ENCODE measurements around the gene NCOA1. TPM values are rescaled to one million over a fixed set of nuclear protein-coding genes. Genes with fewer than 3 reads are reported as not detected.

Gene NCOA1
- polyA plus RNA-seq, 3 donors = 7.3 to 30.2 (median 10.2) TPM

- DNase-seq = no peak
- intact Hi-C loops (cut with micrococcal nuclease) = no loop called here
- no peak overlapping the region for H3K4me3 Mint-ChIP-seq
- Histone ChIP-seq H3K27ac (ENCODE audit: low read depth in 1 of 2, low read length in 2 of 2) (no peak overlapping the region), H3K79me2 (ENCODE audit: insufficient read depth, low read length) (no peaks in the 10 kb centered on the region), H3K9ac (ENCODE audit: insufficient read depth, low read length, poor library complexity, severe bottlenecking) (no peak overlapping the region), H4K20me1 (ENCODE audit: insufficient read depth, low read length) (peaks cover 29% of the 10 kb centered on the region), H3K36me3 (replicated peaks in 1 of 2; ENCODE audit: control insufficient read depth in 1 of 2, insufficient read depth in 2 of 2, low read length in 2 of 2) (peaks cover 18 to 40% of the 10 kb centered on the region in 2 donors), H3K4me1 (ENCODE audit: control insufficient read depth in 1 of 2, insufficient read depth in 2 of 2, low read length in 2 of 2) (peaks cover 5 to 9% of the 10 kb centered on the region in 2 donors), H3K27me3 (ENCODE audit: control insufficient read depth in 2 of 2, insufficient read depth in 2 of 2, low read length in 2 of 2) (no peaks in the 10 kb centered on the region), H3K9me3 (replicated peaks in 1 of 2; ENCODE audit: control insufficient read depth in 1 of 2, insufficient read depth in 1 of 2, low read length in 2 of 2) (peaks cover 0 to 10% of the 10 kb centered on the region in 2 donors), H3K4me3 (replicated peaks in 1 of 3; ENCODE audit: low read depth in 2 of 3, low read length in 3 of 3) (no peak overlapping the region), H3K4me2 (replicated peaks; ENCODE audit: extremely low read depth, low read length, poor library complexity, severe bottlenecking) (no peak overlapping the region), H2AFZ (ENCODE audit: insufficient read depth, low read depth, low read length, poor library complexity, severe bottlenecking) (no peak overlapping the region)
- peaks cover 2 to 11% (median 7%) of the 10 kb centered on the region in 7 donors for H3K9me3 Mint-ChIP-seq
- H3K4me1 Mint-ChIP-seq = peaks cover 13% of the 10 kb centered on the region
- H3K36me3 Mint-ChIP-seq = peaks cover 57 to 62% of the 10 kb centered on the region in 2 donors
- H3K27me3 Mint-ChIP-seq (ENCODE audit: low read depth in 3 of 3) = no peaks in the 10 kb centered on the region
- no peak overlapping the region for H3K27ac Mint-ChIP-seq
- no peak for TF ChIP-seq CTCF (IDR thresholded peaks at IDR 0.05)
These were observed 200.8 kb downstream of the NCOA1 start for GRCh38 chr2:24691806-24692205.

GRCh38 chr2:24697792-24698191, 206.7 kb downstream of the NCOA1 start:
- no peak for DNase-seq
- WGBS (ENCODE audit: insufficient coverage) = no CpG with 5 or more reads among the region's 4 CpGs

More at GRCh38 chr2:24697792-24698191, 206.7 kb downstream of the NCOA1 start:
- no peaks in the 10 kb centered on the region for H3K27me3 ChIP-seq (ENCODE audit: control insufficient read depth in 2 of 2, insufficient read depth in 2 of 2, low read length in 2 of 2)
- no peaks in the 10 kb centered on the region for H3K27me3 Mint-ChIP-seq (ENCODE audit: low read depth in 3 of 3)
- no peak overlapping the region for H3K4me3 Mint-ChIP-seq
- intact Hi-C loops (cut with micrococcal nuclease) = no loop called here
- no peaks in the 10 kb centered on the region for H3K79me2 ChIP-seq (ENCODE audit: insufficient read depth, low read length)
- H3K4me3 ChIP-seq (replicated peaks in 1 of 3; ENCODE audit: low read depth in 2 of 3, low read length in 3 of 3) = no peak overlapping the region
- H3K27ac ChIP-seq (ENCODE audit: low read depth in 1 of 2, low read length in 2 of 2) = no peak overlapping the region
- TF ChIP-seq CTCF (IDR thresholded peaks at IDR 0.05) = no peak
- peaks cover 11 to 41% of the 10 kb centered on the region in 2 donors for H3K36me3 ChIP-seq (replicated peaks in 1 of 2; ENCODE audit: control insufficient read depth in 1 of 2, insufficient read depth in 2 of 2, low read length in 2 of 2)
- H3K9me3 Mint-ChIP-seq = peaks cover 0 to 1% (median 0%) of the 10 kb centered on the region in 7 donors
- no peak overlapping the region for H2AFZ ChIP-seq (ENCODE audit: insufficient read depth, low read depth, low read length, poor library complexity, severe bottlenecking)
- no peak overlapping the region for H3K27ac Mint-ChIP-seq
- peaks cover 47 to 48% of the 10 kb centered on the region in 2 donors for H3K36me3 Mint-ChIP-seq
- peaks cover 15% of the 10 kb centered on the region for H4K20me1 ChIP-seq (ENCODE audit: insufficient read depth, low read length)
- peaks cover 5 to 9% of the 10 kb centered on the region in 2 donors for H3K4me1 ChIP-seq (ENCODE audit: control insufficient read depth in 1 of 2, insufficient read depth in 2 of 2, low read length in 2 of 2)
- no peak overlapping the region for H3K9ac ChIP-seq (ENCODE audit: insufficient read depth, low read length, poor library complexity, severe bottlenecking)
- no peaks in the 10 kb centered on the region for H3K9me3 ChIP-seq (replicated peaks in 1 of 2; ENCODE audit: control insufficient read depth in 1 of 2, insufficient read depth in 1 of 2, low read length in 2 of 2)
- H3K4me1 Mint-ChIP-seq = peaks cover 11% of the 10 kb centered on the region
- no peak overlapping the region for H3K4me2 ChIP-seq (replicated peaks; ENCODE audit: extremely low read depth, low read length, poor library complexity, severe bottlenecking)

All from CD14-positive monocyte (primary cell).